ENCODE data around the gene ZEB2. TPM values are rescaled to one million over a fixed set of nuclear protein-coding genes. Genes with fewer than 3 reads are reported as not detected.

ZEB2 gene
- total and polyA plus RNA-seq, 2 of the 8 experiments (the other 6 are each of a cell fraction or from before 2014, with no cell fraction given), result 0.38 TPM; not detected in 1

DNA sequence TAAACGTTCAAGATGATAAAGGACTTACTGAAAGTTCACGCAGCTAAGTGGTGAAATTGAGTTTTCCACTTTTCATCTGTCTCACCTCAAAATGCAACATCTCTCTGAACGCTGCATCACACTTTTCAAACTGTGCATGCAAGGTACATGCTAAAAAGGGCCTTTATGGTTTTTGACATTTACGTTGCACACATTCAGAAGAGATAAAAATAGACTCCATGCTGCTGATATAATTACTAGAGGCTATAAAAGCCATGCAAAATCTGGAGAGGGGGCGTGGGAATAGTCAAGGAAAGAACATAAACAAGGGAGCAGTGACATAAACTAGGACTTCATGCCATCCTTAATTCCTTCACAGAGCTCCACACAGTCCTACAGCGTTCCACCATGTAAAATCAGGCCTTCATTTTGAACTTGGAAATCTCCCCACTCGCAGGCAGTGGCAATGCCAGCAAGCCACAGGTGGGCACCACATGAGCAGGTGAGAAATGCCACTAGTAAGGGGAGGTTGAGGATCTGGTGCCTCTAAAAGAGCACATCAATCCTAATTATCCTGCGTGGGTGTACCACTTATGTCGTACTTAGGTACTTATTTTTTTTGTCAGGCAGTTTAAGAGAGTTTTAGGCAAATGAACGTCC, 71.4 kb downstream of the ZEB2 start (continued):
- TF ChIP-seq CHD7 (IDR thresholded peaks at IDR 0.05; ENCODE audit: insufficient replicate concordance, low read length) (no peak), KDM1A (IDR thresholded peaks at IDR 0.05; ENCODE audit: borderline replicate concordance, low read length) (no peak), CHD2 (IDR thresholded peaks at IDR 0.05; ENCODE audit: low read length) (no peak), POU5F1 (IDR thresholded peaks at IDR 0.05; ENCODE audit: low read depth, low read length) (no peak), FOSL1 (IDR thresholded peaks at IDR 0.05; ENCODE audit: insufficient read depth, low read depth, low read length) (no peak)
